Activated CD4-positive, alpha-beta T cell treated with anti-CD3 and anti-CD28 coated beads for 48 hours (primary cell): ENCODE results near the gene RGR.
"Not testable (repeated sequence)": the region's sequence is repeated elsewhere in the genome, so short reads cannot be mapped to it uniquely, and the experiment has no call there.

Source experiments
- DNase-seq: peaks from one replicate; pipeline ENCODE4 v3.0.0-alpha.2; 2020

RGR gene

DNA sequence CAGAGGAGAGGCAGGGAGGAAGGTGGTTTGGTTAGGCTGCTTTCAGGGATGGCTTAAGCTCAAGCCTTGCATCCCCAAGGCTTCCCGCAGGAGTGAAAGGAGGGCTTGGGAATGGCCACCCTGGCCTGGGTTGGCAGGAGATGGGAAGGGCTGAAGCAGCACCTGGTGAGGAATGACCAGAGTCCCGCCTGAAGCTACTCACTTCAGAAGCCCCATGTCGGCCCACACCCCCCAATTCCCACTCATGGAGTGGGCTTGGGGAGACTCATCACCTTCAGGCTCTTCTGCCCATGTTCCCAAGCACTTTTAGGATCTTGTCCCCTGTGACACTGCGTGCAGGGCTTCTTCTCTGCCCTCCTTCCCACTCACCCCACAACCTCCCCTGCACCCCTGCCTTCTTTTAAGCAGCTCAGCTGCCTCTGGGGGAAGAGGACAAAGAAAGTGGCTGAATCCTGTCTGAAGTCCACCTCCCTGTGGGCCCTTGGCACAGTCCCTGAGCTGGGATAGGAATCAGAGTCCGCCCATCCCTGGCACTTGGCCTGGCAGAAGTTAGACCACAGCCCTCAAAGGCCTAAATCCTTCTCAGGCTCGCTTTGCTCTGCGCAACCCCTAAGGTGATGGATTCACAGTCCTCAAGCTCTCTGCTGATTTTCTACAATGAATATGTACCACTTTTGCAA is 16.5 kb downstream of the RGR start:
- no peak for DNase-seq

DNA sequence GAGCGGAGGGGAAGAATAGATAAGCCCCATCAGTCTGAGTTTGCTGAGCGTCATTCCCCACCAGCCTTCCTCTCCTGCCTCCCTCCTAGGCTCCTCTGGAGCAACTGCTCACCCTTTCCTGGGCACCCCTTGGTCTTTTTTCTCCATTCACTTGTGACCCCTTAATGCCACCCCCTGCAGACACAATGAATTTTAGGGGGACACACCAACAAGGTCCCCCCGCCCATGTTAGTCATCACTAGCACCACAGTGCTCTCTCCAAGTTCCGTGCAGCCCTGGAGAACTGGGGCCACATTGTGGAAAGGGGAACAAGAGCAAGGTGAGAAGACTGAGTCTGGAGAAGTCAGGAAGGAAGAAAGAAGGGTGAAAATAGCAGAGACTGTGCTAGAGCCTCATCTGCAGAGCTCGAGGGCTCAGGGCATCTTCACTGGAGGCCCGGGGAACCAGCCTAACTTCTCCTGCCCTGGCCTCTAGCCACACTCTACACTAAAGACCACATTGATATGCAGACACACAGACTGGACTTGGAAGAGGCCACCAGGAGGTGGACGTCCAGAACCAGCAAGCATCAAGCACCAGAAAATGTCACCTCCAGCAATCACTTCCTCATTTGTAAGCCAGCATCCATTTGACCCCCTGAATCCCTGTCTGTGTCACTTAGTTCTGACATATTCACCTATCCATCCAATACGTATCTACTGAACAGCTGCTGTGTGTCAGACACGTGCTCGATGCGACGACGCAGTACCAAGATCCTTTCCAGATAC is 17.5 kb downstream of the RGR start:
- DNase-seq: no peak

DNA sequence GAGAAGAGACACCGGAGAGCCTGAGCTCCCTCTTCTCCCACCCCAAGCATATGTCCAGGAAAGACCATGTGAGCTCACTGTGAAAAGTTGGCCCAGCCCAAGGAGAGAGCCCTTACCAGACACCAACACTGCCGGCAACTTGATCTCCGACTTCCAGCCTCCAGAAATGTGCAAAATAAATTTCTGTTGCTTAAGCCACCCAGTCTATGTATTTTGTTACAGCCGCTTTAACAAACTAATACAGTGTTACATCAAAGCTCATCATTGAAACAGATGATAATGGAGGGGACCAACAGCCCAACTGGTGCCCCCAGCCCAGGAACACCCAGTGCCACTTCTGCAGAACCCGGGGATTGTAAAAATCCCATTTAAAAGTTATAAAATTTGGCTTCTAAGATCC is 18.9 kb downstream of the RGR start:
- DNase-seq: no peak

DNA sequence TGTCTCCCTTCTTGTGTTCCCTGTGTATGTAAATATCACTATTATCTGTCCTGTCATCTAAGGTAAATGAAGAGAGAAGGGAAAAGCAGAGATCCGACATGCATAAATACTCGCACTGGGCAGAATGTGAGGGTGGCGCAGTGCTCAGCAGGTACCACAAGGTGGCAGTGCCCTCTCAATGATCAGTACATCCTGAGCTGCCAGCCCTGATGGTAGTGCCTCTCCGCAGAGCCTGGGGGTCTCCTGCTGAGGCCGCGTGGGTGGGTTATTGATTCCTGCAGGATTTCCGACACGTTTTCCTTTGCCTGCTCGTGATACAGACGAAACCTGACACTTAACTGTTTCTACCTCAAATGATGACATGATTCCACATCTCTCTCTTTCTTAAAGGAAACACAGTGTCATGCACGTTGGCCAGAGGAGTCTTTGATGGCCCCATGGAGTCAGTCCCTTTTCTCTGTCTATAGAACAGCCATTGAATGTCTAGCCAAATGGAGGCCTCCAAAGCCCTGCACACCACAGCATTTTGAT is 19.8 kb downstream of the RGR start:
- DNase-seq: peak; percentile 81

DNA sequence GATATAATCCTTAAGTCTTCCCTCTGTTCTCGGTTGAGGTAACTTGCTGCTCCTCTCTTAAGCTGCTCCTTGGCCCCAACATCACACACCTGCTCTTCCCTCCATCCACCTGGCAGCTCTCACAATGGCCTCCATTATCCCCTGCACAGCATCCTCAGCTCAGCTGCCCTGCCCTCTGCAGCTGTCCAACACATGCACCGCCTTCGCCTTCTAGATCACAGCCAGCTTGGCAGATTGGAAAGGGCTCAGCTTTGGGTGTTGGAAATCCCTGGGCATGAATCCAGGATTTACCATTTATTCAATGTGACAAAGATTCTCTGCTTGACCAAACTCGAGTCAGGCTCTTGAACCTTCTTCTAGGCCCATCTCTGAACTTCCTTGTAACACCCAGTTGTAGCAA is 20.6 kb downstream of the RGR start:
- DNase-seq: no peak

DNA sequence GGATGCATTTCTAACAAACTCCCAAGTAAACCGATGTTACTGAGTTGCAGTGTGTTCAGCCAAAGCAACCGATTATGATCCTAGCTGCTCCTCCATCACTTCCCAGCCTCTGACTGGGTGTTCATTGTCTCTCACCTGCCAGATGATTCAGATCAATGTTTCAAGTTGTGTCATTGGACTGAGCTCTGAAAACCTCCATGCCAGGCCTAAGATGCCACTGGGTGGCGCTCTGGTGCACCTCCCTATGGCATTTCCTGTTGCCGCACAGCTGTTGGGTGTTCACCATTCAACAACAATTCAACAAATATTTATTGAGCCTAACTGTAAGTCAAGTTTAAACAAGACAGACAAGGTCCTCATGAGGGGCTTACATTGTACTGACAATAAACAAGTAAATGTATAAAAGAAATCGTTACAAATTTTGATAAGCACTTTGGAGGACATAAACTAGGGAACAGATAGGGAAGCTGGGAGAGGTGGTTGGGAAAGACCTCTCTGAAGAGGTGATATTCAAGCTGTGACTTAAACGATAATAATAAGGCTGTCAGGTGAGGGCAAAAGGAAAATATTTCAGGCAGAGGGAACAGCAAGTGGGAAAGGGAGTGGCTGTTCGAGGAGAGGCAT is 22.8 kb downstream of the RGR start:
- peak; percentile 92 for DNase-seq

DNA sequence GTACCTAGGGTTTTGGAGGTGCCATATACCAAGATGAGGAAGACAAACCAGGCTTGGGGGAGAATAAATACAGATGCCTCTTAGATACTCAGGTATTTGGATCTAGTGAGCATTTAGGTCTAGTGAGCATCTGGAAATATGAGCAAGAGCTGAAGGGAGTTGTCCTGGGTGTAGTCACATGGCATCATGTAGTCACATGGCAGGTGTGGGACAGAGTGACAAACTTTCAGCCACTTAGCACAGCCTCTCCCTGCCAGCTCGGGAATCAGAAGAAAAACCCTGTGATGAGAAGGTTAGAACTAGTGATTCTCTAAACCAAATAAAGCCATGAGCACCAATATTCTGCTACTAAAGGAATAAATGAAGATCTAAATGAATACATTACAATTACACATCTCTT is 24.3 kb downstream of the RGR start:
- no peak for DNase-seq

DNA sequence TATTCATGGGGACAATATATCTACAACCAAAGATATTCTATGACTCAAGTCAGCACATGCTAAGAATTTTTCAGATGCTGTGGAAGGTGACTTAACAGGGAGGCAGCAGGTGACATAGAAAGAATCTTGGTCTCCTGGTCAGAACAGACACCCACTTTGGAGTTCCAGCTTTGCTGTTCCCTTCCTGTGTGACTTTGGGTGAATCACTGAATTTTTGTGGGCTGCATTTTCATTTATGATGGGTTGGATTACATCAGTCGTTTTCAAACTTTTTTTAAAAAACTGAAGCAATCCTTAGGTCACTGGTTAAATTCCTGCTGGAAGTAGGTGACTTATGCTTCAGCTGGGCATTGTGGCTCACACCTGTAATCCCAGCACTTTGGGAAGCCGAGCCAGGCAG is 24.9 kb downstream of the RGR start:
- DNase-seq: no peak

DNA sequence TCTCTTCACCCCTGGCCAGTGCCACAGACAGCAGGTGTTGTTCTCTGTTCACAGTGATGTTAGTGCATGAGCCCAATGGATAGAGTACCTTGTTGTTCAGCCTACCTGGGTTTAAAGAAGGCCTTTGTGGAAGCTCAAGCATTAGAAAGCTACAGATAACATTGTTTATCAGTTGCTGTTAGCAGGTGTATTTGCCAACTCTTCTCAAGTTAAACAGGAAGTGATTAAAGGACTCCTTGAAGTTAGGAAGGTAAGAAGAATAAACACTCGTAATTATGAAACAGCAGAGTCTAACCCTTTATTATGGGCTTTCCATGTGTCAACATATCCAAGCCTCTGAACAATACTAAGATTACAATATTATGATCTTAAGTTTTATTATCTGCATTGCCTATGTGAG is 25.9 kb downstream of the RGR start:
- DNase-seq: no peak

DNA sequence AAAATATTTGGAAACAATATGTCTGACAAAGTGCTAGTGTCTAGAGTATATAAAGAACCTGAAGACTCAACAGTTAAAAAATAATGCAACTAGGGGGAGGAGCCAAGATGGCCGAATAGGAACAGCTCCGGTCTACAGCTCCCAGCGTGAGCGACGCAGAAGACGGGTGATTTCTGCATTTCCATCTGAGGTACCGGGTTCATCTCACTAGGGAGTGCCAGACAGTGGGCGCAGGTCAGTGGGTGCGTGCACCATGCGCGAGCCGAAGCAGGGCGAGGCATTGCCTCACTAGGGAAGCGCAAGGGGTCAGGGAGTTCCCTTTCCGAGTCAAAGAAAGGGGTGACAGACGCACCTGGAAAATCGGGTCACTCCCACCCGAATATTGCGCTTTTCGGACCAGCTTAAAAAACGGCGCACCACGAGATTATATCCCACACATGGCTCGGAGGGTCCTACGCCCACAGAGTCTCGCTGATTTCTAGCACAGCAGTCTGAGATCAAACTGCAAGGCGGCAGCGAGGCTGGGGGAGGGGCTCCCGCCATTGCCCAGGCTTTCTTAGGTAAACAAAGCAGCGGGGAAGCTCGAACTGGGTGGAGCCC is 35.1 kb downstream of the RGR start:
- DNase-seq: not testable (repeated sequence)

DNA sequence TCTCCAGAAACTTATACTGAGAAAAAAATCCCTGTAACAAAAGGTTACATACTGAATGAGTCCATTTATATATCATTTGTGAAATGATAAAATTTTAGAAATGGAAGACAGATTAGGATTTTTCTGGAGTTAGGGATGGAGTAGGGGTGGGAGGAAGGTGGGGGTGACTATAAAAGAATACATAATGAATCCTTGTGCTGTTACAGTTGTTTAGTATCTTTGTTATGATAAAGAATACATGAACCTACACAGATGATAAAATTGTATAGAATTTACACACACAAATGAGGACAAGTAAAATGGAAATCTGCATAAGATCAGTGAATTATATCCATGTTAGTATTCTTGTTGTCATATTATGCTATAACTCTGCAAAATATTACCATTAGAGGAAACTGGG is 41.8 kb downstream of the RGR start:
- no peak for DNase-seq

DNA sequence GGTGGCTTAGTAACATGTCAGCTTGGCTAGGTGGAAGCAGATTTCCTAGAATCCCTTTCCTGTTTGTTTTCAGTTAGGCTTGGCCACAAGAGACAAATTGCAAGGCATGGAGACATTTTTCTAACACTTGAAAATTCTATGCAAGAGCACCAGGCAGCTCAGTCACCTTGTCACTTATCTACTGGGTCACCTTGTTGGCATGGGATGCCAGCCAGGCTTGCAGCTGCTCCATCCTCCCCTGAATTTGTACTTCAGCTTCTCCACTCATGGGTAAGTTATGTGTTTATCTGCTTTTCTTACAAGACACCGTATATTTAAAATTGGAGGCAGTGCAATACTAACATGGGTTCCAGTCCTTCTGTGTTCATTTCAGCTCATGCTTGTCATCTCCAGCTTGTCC is 43.3 kb downstream of the RGR start:
- DNase-seq: no peak

DNA sequence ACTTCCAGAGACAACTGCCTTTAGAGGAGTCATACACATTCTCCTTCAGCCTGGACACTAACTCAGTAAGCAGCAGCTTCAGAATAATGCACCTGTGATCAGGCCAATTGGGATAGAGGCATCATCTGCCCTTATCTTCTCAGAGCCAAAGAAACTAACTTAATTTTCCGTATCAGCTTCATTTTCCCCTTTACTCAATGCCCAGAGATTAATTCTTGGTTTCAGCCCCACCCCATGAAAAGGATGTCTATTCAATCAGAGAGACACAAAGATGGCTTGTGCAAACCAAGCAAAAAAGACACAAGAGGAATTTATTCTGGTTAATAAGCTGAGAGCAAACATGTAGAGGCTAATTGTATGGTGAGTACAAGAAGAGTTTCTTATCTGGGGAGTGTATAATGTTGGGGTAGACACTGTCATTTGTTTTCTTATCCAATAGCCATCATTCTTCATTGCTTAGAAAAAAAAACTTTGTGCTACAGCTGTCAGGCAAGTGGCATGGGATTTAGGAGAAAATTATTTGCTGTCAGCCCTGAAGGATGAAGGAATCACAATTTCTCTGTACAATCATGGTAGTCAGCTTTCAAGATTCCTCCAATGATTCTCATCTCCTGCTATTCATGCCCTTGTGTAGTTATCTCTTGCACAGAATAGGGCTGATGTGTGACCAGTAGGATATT is 44.8 kb downstream of the RGR start:
- no peak for DNase-seq

DNA sequence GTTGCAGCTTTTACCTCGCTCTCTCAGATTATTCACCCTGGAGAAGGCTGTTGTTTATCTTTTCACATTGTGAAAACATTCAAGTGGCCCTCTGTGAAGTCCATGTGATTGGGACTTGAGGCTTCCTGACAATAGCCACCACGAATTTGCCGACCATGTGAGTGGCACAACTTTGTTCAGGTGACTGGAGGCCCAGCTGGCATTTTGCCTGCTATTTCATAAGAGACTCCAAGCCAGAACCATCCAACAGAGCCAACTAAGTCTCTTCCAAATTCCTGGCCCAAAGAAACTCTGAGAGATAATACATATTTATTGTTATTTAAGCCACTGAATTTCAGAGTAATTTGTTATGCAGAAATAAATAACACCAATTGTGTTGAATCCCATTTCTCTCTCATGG is 45.4 kb downstream of the RGR start:
- no peak for DNase-seq

DNA sequence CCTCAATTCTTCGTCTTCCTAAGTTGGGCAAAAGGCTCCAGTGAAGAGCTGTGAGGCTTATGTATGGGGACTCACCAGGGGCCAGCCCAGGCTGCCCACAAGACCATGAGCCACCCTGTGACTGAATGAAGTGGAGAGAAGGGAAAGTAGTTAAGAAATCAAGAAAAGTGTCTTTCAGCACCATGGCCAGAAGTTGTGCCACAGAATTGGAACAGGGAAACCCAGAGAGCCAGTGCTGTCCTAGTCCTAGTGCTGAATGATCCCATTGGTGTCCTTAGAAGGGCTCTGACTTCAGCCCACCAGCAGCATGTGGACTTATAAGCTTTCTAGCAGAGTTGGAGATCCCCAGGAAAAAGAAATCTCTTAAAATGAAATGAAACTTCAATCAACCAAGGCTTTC is 46.5 kb downstream of the RGR start:
- DNase-seq: no peak

DNA sequence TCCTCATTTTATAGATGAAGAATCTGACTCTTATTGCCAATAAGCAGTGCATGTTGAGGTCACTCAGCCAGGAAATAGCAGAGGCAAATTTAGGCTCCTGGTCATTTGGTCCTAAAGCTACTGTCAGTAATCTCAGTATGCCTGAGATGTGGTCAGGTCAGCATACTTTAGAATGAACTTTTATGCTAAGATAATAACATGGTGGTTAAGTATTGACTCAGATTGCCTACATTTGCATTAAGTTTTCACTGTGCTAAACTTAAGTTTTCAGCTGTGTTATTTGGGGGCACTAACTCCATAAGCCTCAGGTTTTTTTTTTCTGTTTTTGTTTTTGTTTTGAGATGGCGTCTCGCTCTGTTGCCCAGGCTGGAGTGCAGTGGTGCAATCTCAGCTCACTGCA is 47.6 kb downstream of the RGR start:
- DNase-seq: no peak

DNA sequence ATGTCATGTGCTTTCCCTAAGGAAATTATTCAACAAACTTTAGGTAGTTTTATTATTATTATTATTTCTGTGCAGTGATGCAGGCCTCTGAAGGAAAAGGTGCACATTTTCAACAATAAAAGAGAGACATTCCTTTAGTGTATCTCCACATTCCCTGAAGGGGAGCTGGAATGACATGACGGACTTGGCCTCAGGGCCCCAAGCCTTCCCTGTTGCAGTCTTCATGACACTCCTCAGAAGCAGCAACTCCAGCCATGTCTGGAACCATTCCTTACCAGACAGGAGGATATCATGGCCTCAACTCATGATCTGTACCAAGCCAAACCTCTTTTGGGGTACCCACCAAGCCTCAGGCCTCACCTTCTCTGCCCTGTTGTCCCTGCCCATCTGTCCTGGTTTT is 48.3 kb downstream of the RGR start:
- no peak for DNase-seq

DNA sequence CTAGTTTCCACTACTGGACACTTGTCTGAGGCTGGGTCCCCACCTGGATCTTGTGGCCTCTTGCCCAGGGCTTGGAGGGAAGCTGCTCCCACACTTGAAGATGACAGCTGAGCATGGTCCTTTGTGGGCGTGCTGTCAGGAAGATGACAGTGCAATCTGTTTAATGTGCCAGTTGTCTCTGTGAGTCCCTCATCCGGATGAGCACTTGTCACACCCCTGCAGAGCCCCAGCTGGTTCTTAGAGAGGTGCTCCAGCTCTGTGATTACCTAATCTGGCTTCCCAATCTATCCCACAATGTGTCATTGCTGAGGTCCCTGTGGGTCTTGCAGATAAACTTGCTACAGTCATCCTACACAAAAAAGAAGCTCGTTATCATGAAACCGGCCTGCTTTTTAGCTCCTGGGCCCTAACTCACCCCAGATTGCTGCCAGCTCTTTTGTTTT is 48.7 kb downstream of the RGR start:
- DNase-seq: peak; percentile 55

DNA sequence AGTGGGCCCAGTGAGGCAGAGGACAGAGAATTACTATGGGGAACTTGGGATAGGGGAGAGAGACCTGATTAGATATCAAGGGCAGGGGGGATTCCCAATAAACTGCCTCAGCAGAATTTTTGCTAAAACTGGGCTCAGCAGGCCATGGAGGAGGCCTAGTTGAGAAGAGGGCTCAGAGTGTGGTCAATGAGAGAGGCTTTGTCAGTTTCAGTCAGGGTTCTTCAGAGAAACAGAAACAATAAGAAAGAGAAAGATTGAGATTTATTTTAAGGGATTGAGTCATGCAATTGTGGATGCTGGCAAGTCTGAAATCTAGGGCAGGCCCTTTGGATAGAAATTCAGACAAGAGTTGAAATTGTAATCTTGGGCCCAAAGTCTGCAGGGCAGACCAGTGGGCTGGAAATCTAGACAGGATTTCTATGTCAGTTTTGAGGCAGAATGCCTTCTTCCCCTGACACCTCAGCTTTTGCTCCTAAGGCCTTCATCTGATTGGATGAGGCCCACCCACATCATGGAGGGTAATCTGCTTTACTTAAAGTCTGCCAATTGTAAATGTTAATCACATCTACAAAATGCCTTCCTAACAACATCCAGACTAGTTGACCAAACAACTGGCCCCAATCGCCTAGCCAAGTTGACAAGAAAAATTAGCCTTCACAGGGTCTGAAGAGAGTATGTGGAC is 50.1 kb downstream of the RGR start:
- peak; percentile 11 for DNase-seq

DNA sequence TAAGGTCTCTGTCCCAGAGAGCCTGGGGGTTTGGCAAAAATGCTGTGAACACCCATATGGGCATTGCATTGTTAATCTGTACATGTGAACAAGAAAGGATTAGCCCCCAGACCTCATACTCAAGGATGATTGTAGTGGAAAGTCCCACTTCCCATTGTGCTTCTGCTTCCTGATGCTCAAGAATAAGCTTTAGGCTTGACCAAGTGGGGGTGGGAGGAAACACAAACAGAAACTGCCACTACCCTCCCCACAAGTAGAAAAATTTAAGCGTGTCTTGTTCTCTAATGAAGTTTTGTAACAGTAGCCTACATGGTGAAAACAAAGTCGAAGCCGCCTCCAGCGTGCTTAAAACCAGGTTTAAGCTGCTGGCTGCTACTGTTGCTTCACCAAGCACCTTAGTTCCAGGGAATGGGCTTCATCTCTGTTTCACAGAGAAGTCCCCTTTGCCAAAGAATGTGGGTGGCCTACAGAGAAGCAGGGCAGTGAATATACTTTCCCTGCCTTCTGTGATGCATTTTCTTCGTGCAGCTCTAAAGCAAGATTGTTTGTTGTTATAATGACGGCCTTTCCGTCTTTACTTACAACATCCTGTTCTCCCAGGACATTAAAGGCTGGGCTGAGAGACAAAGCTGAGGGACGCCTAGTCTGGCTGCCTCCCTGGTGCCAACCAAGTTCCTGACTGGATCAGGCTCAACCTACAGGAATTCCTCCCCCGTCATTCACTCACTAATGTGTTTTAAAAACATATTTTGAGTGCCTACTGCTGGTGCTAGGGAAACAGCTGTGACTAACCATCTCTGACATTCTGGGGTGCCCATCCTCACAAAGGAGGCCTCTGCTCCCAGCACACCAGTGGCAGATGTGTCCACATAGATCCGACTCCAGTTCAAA is 51.5 kb downstream of the RGR start:
- DNase-seq: no peak

DNA sequence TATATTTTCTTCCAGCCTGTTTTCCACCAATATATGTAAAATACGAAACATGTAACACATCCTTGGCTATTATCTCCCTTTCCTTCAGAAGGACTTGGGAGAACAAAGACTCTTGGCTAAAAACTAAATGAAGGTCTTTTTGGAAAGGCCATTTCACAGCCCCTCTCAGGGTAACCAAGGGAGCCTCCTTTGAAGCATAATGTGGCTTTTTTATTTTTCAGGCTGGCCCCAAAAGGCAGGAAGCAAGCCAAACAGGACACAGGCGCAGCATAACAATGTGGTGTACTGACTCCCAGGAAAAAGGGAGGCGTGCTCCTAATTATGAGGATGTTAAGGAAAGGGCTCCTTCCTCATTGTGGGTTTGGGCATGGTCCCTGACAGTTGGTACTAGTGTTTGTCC is 53.2 kb downstream of the RGR start:
- DNase-seq: no peak
